Lung microvascular endothelial cell (primary cell): Measurements from ENCODE around the gene NUP205. TPM values are rescaled to one million over a fixed set of nuclear protein-coding genes. Genes with fewer than 3 reads are reported as not detected.
A peak's percentile ranks its signal among the peaks of the same experiment; 100 is the strongest.

Experiments used
- DNase-seq, 2 donors: peaks; one replicate each; pipeline versions ENCODE4 v3.0.0 to v3.0.0-alpha.2; 2010; ENCODE audit warnings: low read depth in 2 of 2
- total RNA-seq: library from RNA; depleted of rRNA; stranded (reverse); fragments of >200 nt; gene quantifications from 2 replicates; pipeline ENCODE4 v1.2.1, GENCODE V29; 2014

NUP205 gene, protein sequence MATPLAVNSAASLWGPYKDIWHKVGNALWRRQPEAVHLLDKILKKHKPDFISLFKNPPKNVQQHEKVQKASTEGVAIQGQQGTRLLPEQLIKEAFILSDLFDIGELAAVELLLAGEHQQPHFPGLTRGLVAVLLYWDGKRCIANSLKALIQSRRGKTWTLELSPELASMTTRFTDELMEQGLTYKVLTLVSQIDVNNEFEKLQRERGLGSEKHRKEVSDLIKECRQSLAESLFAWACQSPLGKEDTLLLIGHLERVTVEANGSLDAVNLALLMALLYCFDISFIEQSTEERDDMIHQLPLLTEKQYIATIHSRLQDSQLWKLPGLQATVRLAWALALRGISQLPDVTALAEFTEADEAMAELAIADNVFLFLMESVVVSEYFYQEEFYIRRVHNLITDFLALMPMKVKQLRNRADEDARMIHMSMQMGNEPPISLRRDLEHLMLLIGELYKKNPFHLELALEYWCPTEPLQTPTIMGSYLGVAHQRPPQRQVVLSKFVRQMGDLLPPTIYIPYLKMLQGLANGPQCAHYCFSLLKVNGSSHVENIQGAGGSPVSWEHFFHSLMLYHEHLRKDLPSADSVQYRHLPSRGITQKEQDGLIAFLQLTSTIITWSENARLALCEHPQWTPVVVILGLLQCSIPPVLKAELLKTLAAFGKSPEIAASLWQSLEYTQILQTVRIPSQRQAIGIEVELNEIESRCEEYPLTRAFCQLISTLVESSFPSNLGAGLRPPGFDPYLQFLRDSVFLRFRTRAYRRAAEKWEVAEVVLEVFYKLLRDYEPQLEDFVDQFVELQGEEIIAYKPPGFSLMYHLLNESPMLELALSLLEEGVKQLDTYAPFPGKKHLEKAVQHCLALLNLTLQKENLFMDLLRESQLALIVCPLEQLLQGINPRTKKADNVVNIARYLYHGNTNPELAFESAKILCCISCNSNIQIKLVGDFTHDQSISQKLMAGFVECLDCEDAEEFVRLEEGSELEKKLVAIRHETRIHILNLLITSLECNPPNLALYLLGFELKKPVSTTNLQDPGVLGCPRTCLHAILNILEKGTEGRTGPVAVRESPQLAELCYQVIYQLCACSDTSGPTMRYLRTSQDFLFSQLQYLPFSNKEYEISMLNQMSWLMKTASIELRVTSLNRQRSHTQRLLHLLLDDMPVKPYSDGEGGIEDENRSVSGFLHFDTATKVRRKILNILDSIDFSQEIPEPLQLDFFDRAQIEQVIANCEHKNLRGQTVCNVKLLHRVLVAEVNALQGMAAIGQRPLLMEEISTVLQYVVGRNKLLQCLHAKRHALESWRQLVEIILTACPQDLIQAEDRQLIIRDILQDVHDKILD (N-terminal part only)
- 27.8 and 31.2 TPM in 2 replicates for total RNA-seq

GRCh38 chr7:135557455-135558336 lies at the start of gene NUP205:
NUP205 (plus strand) TSS chr7:135557917; CDS start chr7:135557945, 28 bp downstream.
- peak; percentile 83 to 90 for DNase-seq

DNA sequence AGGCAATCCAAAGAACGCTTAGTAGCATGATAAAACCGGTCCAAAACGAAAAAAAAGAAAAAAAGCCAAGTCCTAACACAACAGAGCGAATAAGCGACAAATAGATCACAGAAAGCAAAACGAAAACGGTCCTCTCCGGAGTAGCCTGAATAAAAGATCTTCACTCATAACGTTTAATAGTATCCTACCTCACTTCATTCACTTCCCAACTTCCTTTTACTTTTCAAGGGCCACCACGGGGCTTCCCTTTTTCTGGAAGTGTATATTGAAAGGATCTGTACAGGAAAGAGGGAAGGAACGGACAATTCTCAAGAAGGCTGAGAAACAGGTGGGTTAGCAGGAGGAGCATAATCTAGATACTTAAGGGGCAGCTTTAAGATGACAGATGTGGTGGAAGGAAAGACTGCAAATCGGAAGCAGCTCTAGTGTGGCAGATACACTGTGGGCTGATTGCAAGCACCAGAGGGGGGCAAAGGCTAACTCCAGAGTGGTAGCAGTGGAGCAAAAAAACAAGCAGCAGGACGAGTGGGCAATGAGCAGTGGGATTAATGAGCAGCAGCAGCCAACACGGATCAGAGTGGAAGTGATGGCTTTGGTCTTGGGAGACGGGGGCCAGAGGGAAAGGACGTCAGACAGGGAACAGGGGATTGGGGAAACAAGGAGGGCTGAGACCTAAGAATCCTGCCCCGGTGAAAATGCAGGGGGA lies 48.7 kb upstream of the NUP205 start:
- DNase-seq = peak; percentile 43 to 48

GRCh38 chr7:135509589-135509838 lies 48.2 kb upstream of the NUP205 start:
- no peak for DNase-seq

- DNase-seq = peak; percentile 97
Measured at GRCh38 chr7:135509839-135510591, 47.7 kb upstream of the NUP205 start, which contains the start of gene CNOT4. CNOT4 (minus strand) TSS chr7:135510102; CDS start chr7:135438331, 71,771 bp downstream.

- peak; percentile 28 to 36 for DNase-seq
Measured at GRCh38 chr7:135510592-135511183, 47.0 kb upstream of the NUP205 start.

GRCh38 chr7:135512135-135512887 lies 45.4 kb upstream of the NUP205 start:
- peak; percentile 77 to 84 for DNase-seq

DNA sequence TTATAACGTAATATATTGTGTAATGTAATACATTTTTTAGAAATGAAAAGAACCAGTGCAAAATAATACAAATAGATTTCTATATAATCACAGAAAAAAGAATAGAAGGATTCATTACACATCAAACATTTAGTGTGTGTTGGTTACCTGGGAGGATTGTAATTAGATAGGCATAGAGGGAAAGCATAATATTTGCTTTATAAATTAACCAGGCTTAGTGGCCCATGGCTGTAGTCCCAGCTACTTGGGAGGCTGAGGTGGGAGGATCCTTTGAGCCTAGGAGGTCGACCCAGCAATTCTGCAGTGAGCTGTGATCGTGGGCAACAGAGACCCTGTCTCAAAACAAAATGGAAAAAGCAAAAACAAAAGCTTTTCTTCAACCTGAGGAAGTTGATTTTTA lies 42.9 kb upstream of the NUP205 start:
- no peak for DNase-seq

- DNase-seq = no peak
Measured at GRCh38 chr7:135517060-135517459, 40.7 kb upstream of the NUP205 start.

GRCh38 chr7:135518748-135519147 lies 39.0 kb upstream of the NUP205 start:
- no peak for DNase-seq

- peak; percentile 57 to 90 for DNase-seq
Measured at GRCh38 chr7:135519233-135519688, 38.5 kb upstream of the NUP205 start.

GRCh38 chr7:135519871-135520270 lies 37.8 kb upstream of the NUP205 start:
- no peak for DNase-seq

DNA sequence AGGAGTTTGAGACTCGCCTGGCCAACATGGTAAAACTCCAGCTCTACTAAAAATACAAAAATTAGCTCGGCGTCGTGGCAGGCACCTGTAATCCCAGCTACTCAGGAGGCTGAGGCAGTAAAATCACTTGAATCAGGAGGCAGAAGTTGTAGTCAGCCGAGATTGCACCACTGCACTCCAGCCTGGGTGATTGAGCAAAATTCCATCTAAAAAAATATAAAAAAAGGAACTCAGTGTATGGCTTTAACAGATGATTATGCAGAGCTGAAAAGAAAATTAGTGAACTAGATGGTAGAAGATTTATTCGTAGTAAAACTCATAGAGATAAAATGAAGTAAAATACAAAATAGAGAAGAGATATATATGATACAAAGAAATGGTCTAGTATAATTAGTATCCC lies 35.2 kb upstream of the NUP205 start:
- DNase-seq = no peak

GRCh38 chr7:135523146-135523545 lies 34.6 kb upstream of the NUP205 start:
- DNase-seq = no peak

GRCh38 chr7:135525426-135525825 lies 32.3 kb upstream of the NUP205 start:
- DNase-seq = no peak

DNA sequence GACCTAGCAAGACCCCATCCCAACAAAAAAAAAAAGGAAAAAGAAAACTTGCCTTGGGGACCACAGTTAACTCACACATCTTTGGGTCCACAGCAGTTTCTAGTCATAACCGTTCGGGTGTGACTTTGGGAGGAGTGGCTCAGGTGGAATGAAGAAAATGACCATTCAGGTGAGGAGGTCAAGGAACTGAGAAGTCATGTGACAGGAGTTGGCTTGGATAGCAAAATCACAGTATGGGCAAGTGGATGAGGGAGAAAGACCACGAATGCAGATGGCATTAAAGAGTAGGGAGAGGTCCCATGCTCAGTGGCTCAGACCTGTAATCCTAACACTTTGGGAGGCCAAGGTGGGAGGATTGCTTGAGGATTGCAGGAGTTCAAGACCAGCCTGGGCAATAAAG lies 30.7 kb upstream of the NUP205 start:
- no peak for DNase-seq

GRCh38 chr7:135536150-135536549 lies 21.6 kb upstream of the NUP205 start:
- no peak for DNase-seq

DNA sequence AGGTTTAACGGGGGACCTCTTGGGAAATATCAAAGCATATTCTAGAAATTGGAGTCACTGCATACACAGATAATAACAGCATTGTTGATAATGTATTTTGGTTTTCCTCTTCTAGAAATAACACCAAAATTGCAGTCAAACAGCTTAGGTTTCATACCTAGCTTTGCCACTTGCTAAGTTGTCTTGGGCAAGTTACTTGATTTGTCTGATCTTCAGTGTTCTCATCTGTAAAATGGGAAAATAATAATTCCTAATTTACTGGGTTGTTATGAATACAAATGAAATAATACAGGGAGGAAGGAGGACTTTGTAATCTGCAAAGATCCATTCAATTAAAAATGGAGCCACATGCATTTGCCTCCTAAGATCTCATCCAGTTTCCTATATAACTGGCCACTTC lies 20.3 kb upstream of the NUP205 start:
- no peak for DNase-seq

GRCh38 chr7:135537905-135538304 lies 19.8 kb upstream of the NUP205 start:
- DNase-seq = peak in 1 of 2 donors; percentile 15
